IMR-90 (cell line): ENCODE results near the gene BROX.

Experiments used
- BHLHE40 ChIP-seq: fragments of 150-350 bp; IDR thresholded peaks from 2 replicates; pipeline ENCODE4 v1.6.1; 2016; ENCODE audit warnings: mild to moderate bottlenecking, low read depth, low read length
- CTCF ChIP-seq: conservative IDR thresholded peaks from 2 replicates; pipeline ENCODE4 v1.5.1; 2012; ENCODE audit warnings: mild to moderate bottlenecking, low read depth, low read length, improper control_type of control experiment
- NFE2L2 ChIP-seq: fragments of 150-350 bp; IDR thresholded peaks from 2 replicates; pipeline ENCODE4 v1.6.1; 2016; ENCODE audit warnings: low read depth, mild to moderate bottlenecking, low read length

DNA sequence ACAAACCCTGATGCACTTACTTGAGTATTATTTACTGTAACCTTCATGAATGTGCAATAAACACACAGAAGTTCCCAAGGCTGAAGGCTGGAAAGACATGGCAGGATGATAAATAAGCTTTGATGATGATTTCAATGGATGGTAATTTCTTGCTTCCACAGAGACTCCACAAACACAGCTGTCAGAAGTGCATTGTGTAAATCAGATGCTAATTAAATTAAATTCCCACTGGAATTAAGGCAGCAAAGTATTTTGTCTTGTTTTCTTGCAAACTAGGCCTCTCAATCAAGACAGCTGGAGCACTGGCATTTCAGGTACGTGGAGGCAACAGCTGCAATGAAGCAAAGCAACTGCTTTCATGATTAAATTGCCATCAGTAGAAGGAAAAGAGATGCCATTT lies 48.7 kb downstream of the BROX start:
- TF ChIP-seq NFE2L2 (no peak), BHLHE40 (no peak), CTCF (no peak)
